Neural crest cell (in vitro differentiated cells): Measurements from ENCODE around the gene IGLL5. TPM values are rescaled to one million over a fixed set of nuclear protein-coding genes. Genes with fewer than 3 reads are reported as not detected.
A peak's percentile ranks its signal among the peaks of the same experiment; 100 is the strongest.

Source experiments
- DNase-seq: peaks from one replicate; pipeline ENCODE4 v3.0.0; 2021; ENCODE audit warnings: low read depth, mixed read lengths, low spot score
- H3K27ac Mint-ChIP-seq: one replicate; pipeline ENCODE4 v1.8.0; 2021; ENCODE audit warnings: mild to moderate bottlenecking, mixed read lengths; ENCODE audit not compliant: unreplicated experiment
- H3K27me3 Mint-ChIP-seq: 2 replicates; pipeline ENCODE4 v1.8.0; 2021; ENCODE audit warnings: low read depth, mild to moderate bottlenecking, mixed read lengths
- H3K36me3 Mint-ChIP-seq: 2 replicates; pipeline ENCODE4 v1.8.0; 2021; ENCODE audit warnings: low read depth, mild to moderate bottlenecking, mixed read lengths
- H3K4me1 Mint-ChIP-seq: 2 replicates; pipeline ENCODE4 v1.8.0; 2021; ENCODE audit warnings: mixed read lengths
- H3K4me3 Mint-ChIP-seq: one replicate; pipeline ENCODE4 v1.8.0; 2021; ENCODE audit warnings: mild to moderate bottlenecking, mixed read lengths
- H3K9me3 Mint-ChIP-seq: 2 replicates; pipeline ENCODE4 v1.8.0; 2021; ENCODE audit warnings: mixed read lengths
- total RNA-seq: library from RNA; stranded (reverse); gene quantifications from 2 replicates; pipeline ENCODE4 v1.2.1, GENCODE V29; 2021
- TF ChIP-seq, protein P1 (sequence below): fragments of 200-600 bp; sonication (generic); conservative IDR thresholded peaks from 2 replicates; pipeline ENCODE4 v1.5.0; 2021; ENCODE audit warnings: antibody characterized with exemption, mild to moderate bottlenecking

The IGLL5 gene
- total RNA-seq, 1 donor from 2014 or later = not detected

- no peak for DNase-seq
- Mint-ChIP-seq H3K4me3 (no peak overlapping the region), H3K27ac (no peak overlapping the region), H3K36me3 (no peaks in the 10 kb centered on the region), H3K4me1 (no peaks in the 10 kb centered on the region), H3K9me3 (no peaks in the 10 kb centered on the region), H3K27me3 (peaks cover 27% of the 10 kb centered on the region)
- TF ChIP-seq, protein P1, sequence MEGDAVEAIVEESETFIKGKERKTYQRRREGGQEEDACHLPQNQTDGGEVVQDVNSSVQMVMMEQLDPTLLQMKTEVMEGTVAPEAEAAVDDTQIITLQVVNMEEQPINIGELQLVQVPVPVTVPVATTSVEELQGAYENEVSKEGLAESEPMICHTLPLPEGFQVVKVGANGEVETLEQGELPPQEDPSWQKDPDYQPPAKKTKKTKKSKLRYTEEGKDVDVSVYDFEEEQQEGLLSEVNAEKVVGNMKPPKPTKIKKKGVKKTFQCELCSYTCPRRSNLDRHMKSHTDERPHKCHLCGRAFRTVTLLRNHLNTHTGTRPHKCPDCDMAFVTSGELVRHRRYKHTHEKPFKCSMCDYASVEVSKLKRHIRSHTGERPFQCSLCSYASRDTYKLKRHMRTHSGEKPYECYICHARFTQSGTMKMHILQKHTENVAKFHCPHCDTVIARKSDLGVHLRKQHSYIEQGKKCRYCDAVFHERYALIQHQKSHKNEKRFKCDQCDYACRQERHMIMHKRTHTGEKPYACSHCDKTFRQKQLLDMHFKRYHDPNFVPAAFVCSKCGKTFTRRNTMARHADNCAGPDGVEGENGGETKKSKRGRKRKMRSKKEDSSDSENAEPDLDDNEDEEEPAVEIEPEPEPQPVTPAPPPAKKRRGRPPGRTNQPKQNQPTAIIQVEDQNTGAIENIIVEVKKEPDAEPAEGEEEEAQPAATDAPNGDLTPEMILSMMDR = no peak
These were observed 39.7 kb downstream of the IGLL5 start for GRCh38 chr22:22927196-22927887.

DNA sequence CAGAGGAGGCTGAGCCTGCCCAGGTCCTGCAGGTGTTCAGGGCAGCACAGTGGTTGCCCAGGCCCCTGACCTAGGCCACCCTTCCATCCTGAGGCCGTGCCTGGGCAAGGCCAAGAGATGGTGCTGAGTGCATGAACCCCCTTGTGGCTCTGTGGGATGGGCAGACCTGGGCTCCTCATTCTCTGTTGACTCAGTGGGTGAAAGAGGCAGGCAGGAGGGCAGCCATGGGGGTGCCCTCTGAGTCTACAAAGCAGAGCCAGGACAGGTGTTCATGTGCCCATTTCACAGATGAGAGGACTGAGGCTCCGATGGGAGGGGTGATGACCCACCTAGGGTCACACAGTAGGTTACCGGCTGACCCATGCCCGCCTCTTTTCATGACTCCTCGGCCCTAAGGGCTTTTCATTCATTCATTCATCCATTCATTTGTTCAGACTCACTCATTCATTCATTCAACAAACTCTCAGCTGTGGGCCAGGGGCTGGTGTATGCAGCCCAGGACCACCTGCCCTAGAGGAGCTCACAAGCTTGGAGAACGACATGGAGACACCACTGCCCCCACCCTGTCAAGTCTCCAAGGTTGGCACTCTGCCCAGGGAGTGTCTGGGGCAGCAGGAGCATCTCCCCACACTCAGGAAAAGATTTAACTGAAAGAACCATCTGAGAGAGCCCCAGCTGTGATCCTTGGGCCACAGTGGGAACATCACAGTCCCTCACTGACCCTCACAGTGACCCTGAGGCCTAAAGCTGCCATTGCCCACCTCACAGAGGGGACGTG, 40.5 kb downstream of the IGLL5 start:
- DNase-seq = no peak
- no peak overlapping the region for H3K4me3 Mint-ChIP-seq
- TF ChIP-seq, protein P1 = no peak
- H3K4me1 Mint-ChIP-seq = no peaks in the 10 kb centered on the region
- H3K36me3 Mint-ChIP-seq = no peaks in the 10 kb centered on the region
- H3K27me3 Mint-ChIP-seq = peaks cover 25% of the 10 kb centered on the region
- H3K27ac Mint-ChIP-seq = no peak overlapping the region
- H3K9me3 Mint-ChIP-seq = no peaks in the 10 kb centered on the region

- TF ChIP-seq, protein P1 = no peak
- peaks cover 24% of the 10 kb centered on the region for H3K27me3 Mint-ChIP-seq
- H3K36me3 Mint-ChIP-seq = no peaks in the 10 kb centered on the region
These were observed 41.2 kb downstream of the IGLL5 start for GRCh38 chr22:22928666-22929380.

GRCh38 chr22:22929381-22930221, 42.0 kb downstream of the IGLL5 start:
- H3K27me3 Mint-ChIP-seq = peaks cover 24% of the 10 kb centered on the region
- no peaks in the 10 kb centered on the region for H3K9me3 Mint-ChIP-seq
- H3K4me3 Mint-ChIP-seq = no peak overlapping the region

More at GRCh38 chr22:22928666-22929380, 41.2 kb downstream of the IGLL5 start:
- Mint-ChIP-seq H3K27ac (peak overlapping the region; percentile 43), H3K4me3 (no peak overlapping the region), H3K4me1 (no peaks in the 10 kb centered on the region), H3K9me3 (no peaks in the 10 kb centered on the region)
- no peak for DNase-seq

More at GRCh38 chr22:22929381-22930221, 42.0 kb downstream of the IGLL5 start:
- no peak for DNase-seq
- no peaks in the 10 kb centered on the region for H3K4me1 Mint-ChIP-seq
- peak overlapping the region; percentile 43 for H3K27ac Mint-ChIP-seq
- no peaks in the 10 kb centered on the region for H3K36me3 Mint-ChIP-seq
- TF ChIP-seq, protein P1 = no peak
